ENCODE data around the gene DNAH1.

Gene DNAH1

DNA sequence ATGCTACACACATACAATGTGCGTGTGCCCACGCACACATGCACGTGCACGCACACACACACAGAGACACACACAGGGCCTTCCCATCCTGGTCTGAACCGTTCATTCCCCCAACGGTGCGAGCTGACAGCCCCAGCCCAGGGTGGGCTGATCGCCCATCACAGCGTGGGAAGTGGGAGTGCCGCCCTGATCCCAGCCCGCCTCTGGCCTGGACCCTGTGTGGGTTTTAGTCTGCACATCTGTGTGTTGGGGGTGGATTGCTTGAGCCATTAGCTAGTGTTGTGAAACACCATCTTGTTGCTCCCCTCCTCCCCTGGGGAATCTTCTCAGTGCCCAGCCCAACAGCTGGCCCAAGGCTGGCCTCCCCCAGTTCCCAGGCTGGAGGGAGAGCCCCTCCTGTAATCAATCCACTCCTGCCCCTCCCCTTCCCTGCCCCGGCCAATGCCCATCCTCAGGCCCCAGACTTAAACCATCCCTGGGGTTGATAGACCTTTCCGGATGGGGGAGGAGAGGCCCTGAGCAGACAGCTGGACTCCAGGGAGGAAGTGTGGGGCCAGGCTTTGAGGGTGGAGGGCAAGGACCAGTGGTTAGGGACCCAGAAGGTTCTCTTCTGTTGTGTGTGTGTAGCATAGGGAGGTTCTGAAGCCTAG, 120.5 kb downstream of the DNAH1 start:
- Histone ChIP-seq H3K79me2 (ENCODE audit: low read length) (no peaks in the 10 kb centered on the region), H3F3A (ENCODE audit: insufficient read depth, low read length) (no peaks in the 10 kb centered on the region), H3K4me2 (ENCODE audit: low read depth, low read length) (no peak overlapping the region), H3K4me3 (ENCODE audit: low read length) (no peak overlapping the region), H3K4me1 (ENCODE audit: low read length) (no peaks in the 10 kb centered on the region), H3K27me3 (replicated peaks; ENCODE audit: insufficient read depth, low read length) (no peaks in the 10 kb centered on the region), H3K9me2 (replicated peaks; ENCODE audit: insufficient read depth, low read length) (no peaks in the 10 kb centered on the region), H3K9ac (ENCODE audit: low read length) (no peak overlapping the region), H3K36me3 (replicated peaks; ENCODE audit: insufficient read depth, low read length) (no peaks in the 10 kb centered on the region), H3K27ac (ENCODE audit: low read length) (no peak overlapping the region), H4K20me1 (ENCODE audit: insufficient read depth, low read length) (no peaks in the 10 kb centered on the region), H3K9me3 (replicated peaks; ENCODE audit: insufficient read depth, low read length) (no peaks in the 10 kb centered on the region), H2AFZ (ENCODE audit: low read length) (no peak overlapping the region)
- no peak for DNase-seq
- TF ChIP-seq, protein P1, sequence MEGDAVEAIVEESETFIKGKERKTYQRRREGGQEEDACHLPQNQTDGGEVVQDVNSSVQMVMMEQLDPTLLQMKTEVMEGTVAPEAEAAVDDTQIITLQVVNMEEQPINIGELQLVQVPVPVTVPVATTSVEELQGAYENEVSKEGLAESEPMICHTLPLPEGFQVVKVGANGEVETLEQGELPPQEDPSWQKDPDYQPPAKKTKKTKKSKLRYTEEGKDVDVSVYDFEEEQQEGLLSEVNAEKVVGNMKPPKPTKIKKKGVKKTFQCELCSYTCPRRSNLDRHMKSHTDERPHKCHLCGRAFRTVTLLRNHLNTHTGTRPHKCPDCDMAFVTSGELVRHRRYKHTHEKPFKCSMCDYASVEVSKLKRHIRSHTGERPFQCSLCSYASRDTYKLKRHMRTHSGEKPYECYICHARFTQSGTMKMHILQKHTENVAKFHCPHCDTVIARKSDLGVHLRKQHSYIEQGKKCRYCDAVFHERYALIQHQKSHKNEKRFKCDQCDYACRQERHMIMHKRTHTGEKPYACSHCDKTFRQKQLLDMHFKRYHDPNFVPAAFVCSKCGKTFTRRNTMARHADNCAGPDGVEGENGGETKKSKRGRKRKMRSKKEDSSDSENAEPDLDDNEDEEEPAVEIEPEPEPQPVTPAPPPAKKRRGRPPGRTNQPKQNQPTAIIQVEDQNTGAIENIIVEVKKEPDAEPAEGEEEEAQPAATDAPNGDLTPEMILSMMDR (IDR thresholded peaks at IDR 0.05; ENCODE audit: low read length) = no peak
- TF ChIP-seq EZH2 (optimal IDR thresholded peaks at IDR 0.05; ENCODE audit: low read depth, low read length) (no peak), EZH2phosphoT487 (IDR thresholded peaks at IDR 0.05; ENCODE audit: low read length) (no peak)

DNA sequence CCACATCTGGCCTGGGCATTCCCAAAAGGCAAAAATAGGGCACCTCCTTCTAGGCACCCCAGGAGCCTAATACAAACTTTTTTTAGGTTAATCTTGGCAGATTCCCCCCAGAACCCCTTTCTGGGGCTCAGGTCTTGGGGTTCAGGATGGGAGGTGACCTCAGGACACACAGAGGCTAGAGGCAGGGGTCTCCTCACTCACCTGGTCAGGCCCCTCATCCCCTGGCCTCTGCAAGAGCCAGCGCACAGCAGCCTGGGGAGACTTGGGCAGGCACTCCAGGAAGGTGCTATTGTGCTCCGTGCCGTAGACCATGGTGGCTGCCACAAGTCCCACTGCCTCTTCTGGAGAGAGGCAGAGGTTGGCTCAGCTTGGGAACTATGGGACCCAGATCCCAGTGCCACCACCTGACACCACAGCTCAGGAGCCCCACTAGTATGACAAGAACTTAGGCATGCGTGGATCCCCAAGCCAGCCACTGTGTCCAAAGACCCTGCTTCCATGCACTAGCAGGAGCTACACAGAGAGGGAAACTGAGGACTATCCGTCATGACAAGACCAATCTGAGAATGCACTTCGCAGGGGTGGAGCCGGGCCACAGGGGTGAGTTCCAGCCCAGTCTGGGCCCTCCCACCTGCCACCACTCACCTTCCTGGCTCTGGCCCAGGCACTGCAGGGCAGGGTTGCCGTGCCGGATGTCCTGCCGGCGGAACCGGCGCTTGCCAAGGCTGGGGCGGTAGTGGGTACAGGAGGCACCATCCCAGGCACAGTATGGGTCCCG, 121.4 kb downstream of the DNAH1 start:
- Histone ChIP-seq H3K79me2 (ENCODE audit: low read length) (no peaks in the 10 kb centered on the region), H3K9me2 (replicated peaks; ENCODE audit: insufficient read depth, low read length) (no peaks in the 10 kb centered on the region), H3K27ac (ENCODE audit: low read length) (no peak overlapping the region), H4K20me1 (ENCODE audit: insufficient read depth, low read length) (no peaks in the 10 kb centered on the region), H3K4me2 (ENCODE audit: low read depth, low read length) (no peak overlapping the region), H2AFZ (ENCODE audit: low read length) (no peak overlapping the region), H3K4me3 (ENCODE audit: low read length) (no peak overlapping the region), H3K36me3 (replicated peaks; ENCODE audit: insufficient read depth, low read length) (no peaks in the 10 kb centered on the region), H3K4me1 (ENCODE audit: low read length) (no peaks in the 10 kb centered on the region), H3F3A (ENCODE audit: insufficient read depth, low read length) (no peaks in the 10 kb centered on the region), H3K9ac (ENCODE audit: low read length) (no peak overlapping the region), H3K9me3 (replicated peaks; ENCODE audit: insufficient read depth, low read length) (no peaks in the 10 kb centered on the region), H3K27me3 (replicated peaks; ENCODE audit: insufficient read depth, low read length) (no peaks in the 10 kb centered on the region)
- no peak for DNase-seq
- TF ChIP-seq EZH2phosphoT487 (IDR thresholded peaks at IDR 0.05; ENCODE audit: low read length) = no peak

GRCh38 chr3:52438104-52438376, 121.9 kb downstream of the DNAH1 start:
- H2AFZ ChIP-seq (ENCODE audit: low read length) = no peak overlapping the region
- H3K9me3 ChIP-seq (replicated peaks; ENCODE audit: insufficient read depth, low read length) = no peaks in the 10 kb centered on the region
- no peaks in the 10 kb centered on the region for H3F3A ChIP-seq (ENCODE audit: insufficient read depth, low read length)
- no peak overlapping the region for H3K4me2 ChIP-seq (ENCODE audit: low read depth, low read length)
- H4K20me1 ChIP-seq (ENCODE audit: insufficient read depth, low read length) = no peaks in the 10 kb centered on the region
- no peak for TF ChIP-seq EZH2phosphoT487 (IDR thresholded peaks at IDR 0.05; ENCODE audit: low read length)
- H3K36me3 ChIP-seq (replicated peaks; ENCODE audit: insufficient read depth, low read length) = no peaks in the 10 kb centered on the region
- no peaks in the 10 kb centered on the region for H3K27me3 ChIP-seq (replicated peaks; ENCODE audit: insufficient read depth, low read length)
- no peaks in the 10 kb centered on the region for H3K9me2 ChIP-seq (replicated peaks; ENCODE audit: insufficient read depth, low read length)
- H3K9ac ChIP-seq (ENCODE audit: low read length) = no peak overlapping the region
- H3K4me3 ChIP-seq (ENCODE audit: low read length) = no peak overlapping the region
- no peaks in the 10 kb centered on the region for H3K79me2 ChIP-seq (ENCODE audit: low read length)
- DNase-seq = no peak
- no peak overlapping the region for H3K27ac ChIP-seq (ENCODE audit: low read length)
- H3K4me1 ChIP-seq (ENCODE audit: low read length) = no peaks in the 10 kb centered on the region

GRCh38 chr3:52438579-52439425, 122.7 kb downstream of the DNAH1 start:
- H3K4me2 ChIP-seq (ENCODE audit: low read depth, low read length) = no peak overlapping the region
- no peak overlapping the region for H2AFZ ChIP-seq (ENCODE audit: low read length)
- DNase-seq = no peak
- no peaks in the 10 kb centered on the region for H3K79me2 ChIP-seq (ENCODE audit: low read length)
- no peaks in the 10 kb centered on the region for H3K27me3 ChIP-seq (replicated peaks; ENCODE audit: insufficient read depth, low read length)
- no peak overlapping the region for H3K27ac ChIP-seq (ENCODE audit: low read length)
- no peak overlapping the region for H3K9ac ChIP-seq (ENCODE audit: low read length)
- TF ChIP-seq EZH2 (optimal IDR thresholded peaks at IDR 0.05; ENCODE audit: low read depth, low read length) (no peak), EZH2phosphoT487 (IDR thresholded peaks at IDR 0.05; ENCODE audit: low read length) (no peak)
- TF ChIP-seq, protein P1 (IDR thresholded peaks at IDR 0.05; ENCODE audit: low read length) = no peak
- H3K9me2 ChIP-seq (replicated peaks; ENCODE audit: insufficient read depth, low read length) = no peaks in the 10 kb centered on the region
- no peaks in the 10 kb centered on the region for H3K9me3 ChIP-seq (replicated peaks; ENCODE audit: insufficient read depth, low read length)
- H3K36me3 ChIP-seq (replicated peaks; ENCODE audit: insufficient read depth, low read length) = no peaks in the 10 kb centered on the region
- no peaks in the 10 kb centered on the region for H3F3A ChIP-seq (ENCODE audit: insufficient read depth, low read length)
- H3K4me3 ChIP-seq (ENCODE audit: low read length) = no peak overlapping the region
- no peaks in the 10 kb centered on the region for H3K4me1 ChIP-seq (ENCODE audit: low read length)
- no peaks in the 10 kb centered on the region for H4K20me1 ChIP-seq (ENCODE audit: insufficient read depth, low read length)
